Psoas muscle (tissue), 8 donors: ENCODE results near the gene CD47. TPM values are rescaled to one million over a fixed set of nuclear protein-coding genes. Genes with fewer than 3 reads are reported as not detected.

ENCODE experiments used
- ATAC-seq, 4 donors: fragments of 200-7000 bp; cut with Tn5 transposase; one replicate each; pipeline ENCODE4 v1.9.1; 2020; ENCODE audit warnings: moderate library complexity in 3 of 4, mild to moderate bottlenecking in 2 of 4
- DNase-seq, 2 donors: peaks; one replicate each; pipeline ENCODE4 v3.0.0-alpha.2; 2020
- H3K27ac ChIP-seq: fragments of 200-600 bp; one replicate; pipeline ENCODE4 v1.8.0; 2022
- H3K27me3 ChIP-seq, 3 donors: fragments of 200-600 bp in 1 of 3; one replicate each; pipeline versions ENCODE4 v1.6.1 to v1.8.0; 2013 to 2022; ENCODE audit warnings: low read length in 2 of 3, mild to moderate bottlenecking in 2 of 3, moderate library complexity in 1 of 3; ENCODE audit not compliant: insufficient read depth in 3 of 3
- H3K36me3 ChIP-seq, 2 donors: fragments of 200-600 bp in 1 of 2; one replicate each; pipeline versions ENCODE4 v1.6.1 to v1.8.0; 2013 to 2022; ENCODE audit warnings: low read depth in 1 of 2, mild to moderate bottlenecking in 1 of 2, moderate library complexity in 1 of 2; ENCODE audit not compliant: insufficient read depth in 1 of 2
- H3K4me1 ChIP-seq: fragments of 200-600 bp; one replicate; pipeline ENCODE4 v1.8.0; 2022
- H3K4me3 ChIP-seq: fragments of 200-600 bp; one replicate; pipeline ENCODE4 v1.8.0; 2022; ENCODE audit warnings: mild to moderate bottlenecking
- H3K9me3 ChIP-seq: fragments of 200-600 bp; one replicate; pipeline ENCODE4 v1.8.0; 2022
- WGBS, 3 donors: extraction: QIAGEN DNeasy Blood & Tissue Kit; methylation state at CpG; one replicate each; pipeline versions ENCODE4 v1.1.6 to v1.1.7; 2013; 5-methylcytosine and 5-hydroxymethylcytosine counted together
- intact Hi-C, 2 donors: fragments of 100-400 bp; cut with DNase I; formaldehyde crosslinking; loops; one replicate each; pipeline versions ENCODE4 v1.11.0 to v1.14.2; 2022
- polyA plus RNA-seq, 3 donors: library from polyadenylated mRNA; stranded (reverse); fragments of 200-250 nt; gene quantifications; one replicate each; pipeline ENCODE4 v1.2.3, GENCODE V29; 2013
- total RNA-seq, 4 donors: library from RNA; stranded (reverse); fragmentation: NEBNext Ultra II Directional in 2 of 4; extraction: Animal tissue kit (Norgen Biotek cat#: 25700) in 2 of 4; gene quantifications; one replicate each; pipeline versions ENCODE4 v1.2.1 to v1.2.4, GENCODE V29; 2021 to 2023
- TF ChIP-seq, protein P1 (sequence below): fragments of 200-600 bp; IDR thresholded peaks from one replicate; pipeline ENCODE4 v1.8.0; 2022; ENCODE audit warnings: antibody characterized with exemption
- donor health status: healthy with polysubstance abuse.
- donor health status: DM: no; HTN: no; CAD: no; lungs with moderate emphysema.
- donor health status: Bipolar disorder and iron deficiency.
- donor health status: healthy.
- donor health status: DM: yes; HTN: yes; CAD: no.
- donor health status: DM: no; HTN: no; CAD: no.
- donor health status: DM: no; HTN: no; CAD: no.
- donor health status: DM: yes; HTN: yes; CAD: no.

Gene CD47
- total and polyA plus RNA-seq, 7 donors, result 12.2 to 53.1 (median 16.6) TPM

DNA sequence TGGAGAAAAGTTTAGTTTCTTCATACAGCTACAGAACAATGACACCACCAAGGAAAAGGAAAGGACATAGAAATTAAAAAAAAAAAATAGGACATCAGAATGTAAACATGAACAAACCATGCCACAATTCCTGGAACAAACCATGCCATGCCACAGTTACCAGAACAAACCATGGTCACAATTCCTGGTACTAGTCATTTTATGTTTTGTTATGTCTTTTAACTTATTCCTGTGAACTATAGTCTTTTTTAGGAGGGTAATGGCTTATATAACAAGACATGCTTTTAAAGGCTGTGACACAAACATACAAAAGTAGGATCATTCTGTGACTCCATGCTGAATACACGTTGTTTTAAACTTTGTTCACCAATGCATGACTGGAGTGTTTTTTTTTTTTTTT, 42.8 kb downstream of the CD47 start:
- no peaks in the 10 kb centered on the region for H3K9me3 ChIP-seq
- no peak overlapping the region for H3K27ac ChIP-seq
- no peaks in the 10 kb centered on the region for H3K4me1 ChIP-seq
- H3K27me3 ChIP-seq, result no peaks in the 10 kb centered on the region
- peaks cover 5 to 54% of the 10 kb centered on the region in 2 donors for H3K36me3 ChIP-seq
- WGBS, 3 donors, result 67 to 100% (median 92%) methylated on average over 1 of the region's 1 CpG
- ATAC-seq, result no peak
- intact Hi-C loops, result no loop called here
- H3K4me3 ChIP-seq, result no peak overlapping the region
- DNase-seq, result no peak
- TF ChIP-seq, protein P1, sequence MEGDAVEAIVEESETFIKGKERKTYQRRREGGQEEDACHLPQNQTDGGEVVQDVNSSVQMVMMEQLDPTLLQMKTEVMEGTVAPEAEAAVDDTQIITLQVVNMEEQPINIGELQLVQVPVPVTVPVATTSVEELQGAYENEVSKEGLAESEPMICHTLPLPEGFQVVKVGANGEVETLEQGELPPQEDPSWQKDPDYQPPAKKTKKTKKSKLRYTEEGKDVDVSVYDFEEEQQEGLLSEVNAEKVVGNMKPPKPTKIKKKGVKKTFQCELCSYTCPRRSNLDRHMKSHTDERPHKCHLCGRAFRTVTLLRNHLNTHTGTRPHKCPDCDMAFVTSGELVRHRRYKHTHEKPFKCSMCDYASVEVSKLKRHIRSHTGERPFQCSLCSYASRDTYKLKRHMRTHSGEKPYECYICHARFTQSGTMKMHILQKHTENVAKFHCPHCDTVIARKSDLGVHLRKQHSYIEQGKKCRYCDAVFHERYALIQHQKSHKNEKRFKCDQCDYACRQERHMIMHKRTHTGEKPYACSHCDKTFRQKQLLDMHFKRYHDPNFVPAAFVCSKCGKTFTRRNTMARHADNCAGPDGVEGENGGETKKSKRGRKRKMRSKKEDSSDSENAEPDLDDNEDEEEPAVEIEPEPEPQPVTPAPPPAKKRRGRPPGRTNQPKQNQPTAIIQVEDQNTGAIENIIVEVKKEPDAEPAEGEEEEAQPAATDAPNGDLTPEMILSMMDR, result no peak

DNA sequence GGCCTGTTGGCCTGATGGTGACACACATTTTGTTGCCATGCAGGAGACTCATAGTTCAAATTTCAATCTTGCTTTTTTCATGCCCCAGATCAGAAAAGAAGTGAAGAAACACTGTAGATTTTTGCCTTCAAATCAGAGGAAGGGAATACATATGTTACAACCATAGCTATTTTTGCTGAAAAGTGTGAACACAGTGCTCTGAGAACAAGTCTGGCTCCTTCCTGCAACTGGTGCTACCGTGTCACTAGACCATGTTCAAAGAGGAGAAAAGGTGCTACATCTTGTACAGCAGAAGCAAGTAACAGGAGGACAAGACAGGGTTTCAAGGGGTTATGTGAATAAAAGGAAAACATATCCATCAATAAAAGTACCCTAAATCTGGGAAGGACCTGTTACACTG, 44.6 kb downstream of the CD47 start:
- DNase-seq (no peak), ATAC-seq (no peak)
- 92 to 96% (median 95%) methylated on average over 1 of the region's 1 CpG for WGBS, 3 donors
- intact Hi-C loops, result no loop called here
- peaks cover 5 to 46% of the 10 kb centered on the region in 2 donors for H3K36me3 ChIP-seq
- TF ChIP-seq, protein P1, result no peak
- no peaks in the 10 kb centered on the region for H3K9me3 ChIP-seq
- no peak overlapping the region for H3K27ac ChIP-seq
- no peaks in the 10 kb centered on the region for H3K27me3 ChIP-seq
- no peaks in the 10 kb centered on the region for H3K4me1 ChIP-seq
- H3K4me3 ChIP-seq, result no peak overlapping the region

DNA sequence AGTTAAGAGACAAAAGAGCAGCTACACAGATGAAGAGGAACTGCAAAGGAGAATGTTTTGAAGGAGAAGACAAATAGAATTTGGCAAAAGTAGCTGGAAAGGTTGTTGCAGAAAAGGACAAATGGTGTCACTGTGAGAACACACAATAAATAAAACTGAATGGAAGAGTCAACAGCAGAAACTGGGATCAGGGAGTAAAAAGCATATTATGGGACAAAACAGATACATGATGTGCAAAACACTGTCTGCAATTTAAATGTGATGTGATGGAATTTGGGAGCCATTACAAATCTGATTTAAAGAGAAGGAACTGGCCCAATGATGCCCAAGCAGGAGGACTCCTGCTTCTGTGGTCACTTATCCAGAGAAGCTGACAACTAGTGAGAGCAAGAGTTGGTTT, 46.1 kb downstream of the CD47 start:
- no peak for DNase-seq
- ATAC-seq, result no peak
- Histone ChIP-seq H3K27ac (no peak overlapping the region), H3K4me3 (no peak overlapping the region), H3K9me3 (no peaks in the 10 kb centered on the region), H3K27me3 (no peaks in the 10 kb centered on the region), H3K36me3 (peaks cover 5 to 30% of the 10 kb centered on the region in 2 donors), H3K4me1 (no peaks in the 10 kb centered on the region)
- TF ChIP-seq, protein P1, result no peak
- intact Hi-C loops, result no loop called here

DNA sequence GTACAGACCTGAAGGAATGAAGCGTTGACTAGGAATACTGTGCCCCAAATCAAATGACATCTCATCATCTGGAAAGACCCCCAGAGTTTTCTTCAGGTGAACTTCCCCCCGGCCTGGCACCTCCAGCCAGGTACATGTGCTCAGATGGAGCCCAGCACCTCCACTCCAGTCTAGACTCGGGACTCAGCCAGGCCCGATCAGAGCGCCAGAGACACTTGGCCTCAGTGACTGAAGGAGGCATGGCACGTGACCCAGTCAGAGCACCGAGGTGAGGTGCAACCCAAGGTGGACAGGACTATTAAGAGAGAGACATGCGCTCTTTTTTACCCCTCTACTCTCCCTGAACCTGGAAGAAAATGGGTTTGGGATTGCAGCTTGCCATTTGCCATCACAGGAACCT, 48.5 kb downstream of the CD47 start:
- intact Hi-C loops, result no loop called here
- no peak overlapping the region for H3K27ac ChIP-seq
- H3K4me1 ChIP-seq, result no peaks in the 10 kb centered on the region
- H3K9me3 ChIP-seq, result no peaks in the 10 kb centered on the region
- DNase-seq (no peak), ATAC-seq (no peak)
- peaks cover 5 to 28% of the 10 kb centered on the region in 2 donors for H3K36me3 ChIP-seq
- H3K27me3 ChIP-seq, result no peaks in the 10 kb centered on the region
- no peak overlapping the region for H3K4me3 ChIP-seq
- TF ChIP-seq, protein P1, result no peak
- 84 to 97% (median 89%) methylated on average over 8 of the region's 8 CpGs for WGBS, 3 donors

DNA sequence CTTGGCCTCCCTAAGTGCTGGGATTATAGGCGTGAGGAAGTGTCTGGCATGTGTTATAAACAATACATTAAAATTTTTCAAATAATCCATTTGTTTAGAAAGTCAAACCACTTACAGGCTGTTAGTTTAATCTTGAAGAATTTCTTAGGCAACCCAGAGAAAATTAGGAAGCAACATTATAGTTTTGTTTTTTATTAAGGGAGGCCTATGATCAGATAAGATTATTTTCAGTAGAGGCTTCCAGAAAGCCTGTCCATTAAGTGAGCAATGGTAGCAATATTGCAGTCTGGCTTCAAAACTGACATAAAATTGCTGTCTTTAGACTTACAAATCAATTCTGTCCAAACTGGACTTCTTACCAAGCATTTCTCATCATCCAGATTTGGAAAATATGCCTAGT, 49.6 kb downstream of the CD47 start:
- ATAC-seq, result no peak
- 91 to 98% (median 97%) methylated on average over 1 of the region's 1 CpG for WGBS, 3 donors
- TF ChIP-seq, protein P1, result no peak

More for the DNA sequence above, 49.6 kb downstream of the CD47 start:
- Histone ChIP-seq H3K4me3 (no peak overlapping the region), H3K36me3 (peaks cover 0 to 17% of the 10 kb centered on the region in 2 donors), H3K4me1 (no peaks in the 10 kb centered on the region), H3K27me3 (no peaks in the 10 kb centered on the region), H3K9me3 (no peaks in the 10 kb centered on the region), H3K27ac (no peak overlapping the region)
- DNase-seq, result no peak
- intact Hi-C loops, result no loop called here
